Testis (tissue), 2 donors: ENCODE data around the gene WIPF1.

ENCODE experiments used
- CTCF ChIP-seq, 3 experiments: fragments of 450-650 bp in 2 of 3; fragments of 200-600 bp in 1 of 3; sonication (generic) in 1 of 3; IDR thresholded peaks; one replicate each; pipeline ENCODE4 v1.5.1; 2016 to 2019; ENCODE audit warnings: antibody characterized with exemption in 3 of 3, mild to moderate bottlenecking in 2 of 3, moderate library complexity in 1 of 3
- POLR2A ChIP-seq: fragments of 450-650 bp; IDR thresholded peaks from one replicate; pipeline ENCODE4 v1.6.1; 2017; ENCODE audit warnings: antibody characterized with exemption, mild to moderate bottlenecking, moderate library complexity

- TF ChIP-seq POLR2A (no peak), CTCF (IDR thresholded peaks at IDR 0.05) (no peak)
Measured at GRCh38 chr2:174585146-174585545, 12.5 kb downstream of the WIPF1 start.
